GM19452 (cell line): ENCODE data around the gene LOXHD1.

Source experiments
- ATAC-seq: cut with Tn5 transposase; IDR thresholded peaks from one replicate; pipeline ENCODE4 v1.9.1; 2021; ENCODE audit not compliant: unreplicated experiment

Gene LOXHD1

GRCh38 chr18:46676182-46676835, 19.3 kb upstream of the LOXHD1 start:
- no peak for ATAC-seq

- no peak for ATAC-seq
Measured at GRCh38 chr18:46675112-46675511, 18.1 kb upstream of the LOXHD1 start.

GRCh38 chr18:46672062-46672970, 15.3 kb upstream of the LOXHD1 start:
- ATAC-seq: no peak

DNA sequence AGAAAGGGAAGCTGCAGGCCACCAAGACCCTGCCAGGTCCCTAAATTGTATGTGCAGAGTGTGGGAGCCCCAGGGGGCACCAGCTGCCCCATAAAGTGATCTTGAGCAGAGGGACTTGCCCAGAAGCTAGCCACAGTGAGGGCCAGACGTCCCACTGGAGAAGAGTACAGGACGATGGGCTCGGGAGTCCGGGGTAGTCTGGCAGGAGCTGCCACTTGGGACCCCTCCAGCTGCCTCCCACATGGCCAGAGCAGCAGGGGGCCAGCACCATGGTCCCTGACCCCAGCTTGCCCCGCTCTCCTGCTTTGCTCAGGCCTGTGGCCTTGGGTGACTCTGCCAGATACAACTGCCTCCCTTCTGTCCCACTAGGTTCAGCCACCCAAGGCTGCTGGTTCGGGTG, 11.7 kb upstream of the LOXHD1 start:
- no peak for ATAC-seq

- ATAC-seq: no peak
Measured at GRCh38 chr18:46668135-46668534, 11.1 kb upstream of the LOXHD1 start.

DNA sequence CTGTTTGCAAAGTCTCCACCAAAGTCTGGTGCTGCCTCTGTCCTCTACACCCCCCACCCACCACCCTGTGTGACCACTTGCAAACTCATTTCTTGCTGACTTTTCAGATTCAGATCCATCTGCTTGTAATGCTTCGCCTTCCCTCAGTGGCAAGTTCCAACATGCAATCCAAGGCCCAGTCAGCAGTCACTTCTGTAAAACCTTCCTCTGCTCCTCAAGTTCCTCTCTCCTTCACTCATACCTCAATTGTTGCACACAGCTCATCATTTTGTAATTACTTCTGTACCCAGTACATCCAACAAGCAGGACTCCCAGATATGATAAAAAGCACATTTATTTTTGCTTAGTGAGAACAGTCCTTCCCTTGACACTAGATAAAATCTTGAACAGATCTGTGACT, 6.5 kb upstream of the LOXHD1 start:
- ATAC-seq: no peak

GRCh38 chr18:46660957-46661749, 4.1 kb upstream of the LOXHD1 start:
- ATAC-seq: no peak

- no peak for ATAC-seq
Measured at GRCh38 chr18:46659484-46659883, 2.5 kb upstream of the LOXHD1 start.

DNA sequence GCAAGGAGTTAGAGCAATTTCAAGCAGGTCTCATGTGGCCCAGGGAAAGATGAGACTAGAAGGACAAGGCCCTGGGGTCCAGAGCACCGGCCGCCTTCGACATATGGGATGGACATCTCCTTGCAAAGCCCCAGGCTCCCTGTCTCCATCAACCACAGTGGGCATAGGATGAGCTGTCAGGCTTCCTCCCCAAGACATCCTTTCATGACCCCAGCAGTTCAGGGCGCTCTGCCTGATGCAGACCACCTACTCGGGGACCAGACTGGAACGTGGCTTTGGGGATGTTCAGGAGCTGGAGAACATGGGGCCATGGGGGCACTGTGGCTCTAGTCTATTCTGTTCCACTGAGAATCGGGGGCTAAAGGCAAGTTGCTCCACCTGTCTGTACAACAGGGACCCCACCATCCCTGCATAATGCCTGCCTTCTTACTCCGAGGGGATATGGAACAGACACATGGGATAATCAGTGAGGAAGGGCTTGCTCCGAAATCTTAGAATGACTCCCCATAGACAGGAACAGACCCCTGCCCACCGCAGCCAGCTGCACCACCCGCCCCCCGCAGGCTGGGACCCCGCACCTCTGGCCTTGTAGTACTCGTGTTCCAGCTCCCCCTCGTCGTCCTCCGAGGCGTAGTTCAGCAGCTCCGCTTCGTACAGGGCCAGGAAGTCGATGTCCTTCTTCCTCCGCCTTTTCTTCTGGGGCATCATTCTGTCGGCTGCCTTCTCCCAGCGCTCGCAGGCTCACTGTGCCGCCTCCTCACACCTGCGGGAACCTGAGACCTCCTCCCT, 500 bp downstream of the LOXHD1 start:
- no peak for ATAC-seq

DNA sequence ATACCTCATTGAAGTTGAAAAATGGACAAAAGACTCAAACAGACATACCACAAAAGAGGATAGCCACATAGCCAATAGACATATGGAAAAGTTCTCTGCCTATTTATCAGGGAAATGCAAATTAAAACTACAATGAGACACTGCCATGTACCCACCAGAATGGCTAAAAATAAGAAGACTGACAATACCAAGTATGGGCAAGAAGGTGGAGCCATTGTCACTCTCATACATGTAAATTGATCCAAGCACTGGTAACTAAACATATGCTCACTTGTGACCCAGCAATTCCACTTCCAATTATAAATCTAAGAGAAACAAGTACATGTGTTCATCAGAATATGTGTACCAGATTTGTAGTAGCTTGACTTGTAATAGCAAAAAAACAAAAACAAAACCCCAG, 4.6 kb downstream of the LOXHD1 start:
- ATAC-seq: no peak

- ATAC-seq: no peak
Measured at GRCh38 chr18:46650681-46651080, 6.3 kb downstream of the LOXHD1 start.

GRCh38 chr18:46649071-46649862, 7.8 kb downstream of the LOXHD1 start:
- ATAC-seq: no peak

DNA sequence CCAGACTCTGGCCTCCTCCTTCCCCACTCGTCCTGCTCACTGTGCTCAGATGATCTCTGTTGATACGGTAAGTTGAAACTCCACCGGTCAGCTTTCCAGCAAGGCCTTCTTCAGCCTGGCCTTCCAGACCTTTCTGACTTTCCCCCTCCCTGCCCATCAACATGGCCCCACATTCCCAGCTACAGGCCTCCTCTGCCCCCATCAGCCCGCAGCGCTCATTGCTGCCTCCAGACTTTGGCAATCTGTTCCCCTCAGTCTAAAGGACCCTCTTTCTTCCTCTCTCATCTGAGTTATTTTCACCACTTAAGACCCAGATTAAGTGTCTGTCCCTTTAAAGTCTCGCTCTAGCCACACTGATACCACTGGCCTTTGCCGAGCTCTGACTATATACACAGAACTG, 10.6 kb downstream of the LOXHD1 start:
- ATAC-seq: no peak

GRCh38 chr18:46642561-46642960, 14.5 kb downstream of the LOXHD1 start:
- ATAC-seq: no peak

GRCh38 chr18:46641917-46642316, 15.1 kb downstream of the LOXHD1 start:
- ATAC-seq: no peak

GRCh38 chr18:46639386-46639785, 17.6 kb downstream of the LOXHD1 start:
- ATAC-seq: no peak

DNA sequence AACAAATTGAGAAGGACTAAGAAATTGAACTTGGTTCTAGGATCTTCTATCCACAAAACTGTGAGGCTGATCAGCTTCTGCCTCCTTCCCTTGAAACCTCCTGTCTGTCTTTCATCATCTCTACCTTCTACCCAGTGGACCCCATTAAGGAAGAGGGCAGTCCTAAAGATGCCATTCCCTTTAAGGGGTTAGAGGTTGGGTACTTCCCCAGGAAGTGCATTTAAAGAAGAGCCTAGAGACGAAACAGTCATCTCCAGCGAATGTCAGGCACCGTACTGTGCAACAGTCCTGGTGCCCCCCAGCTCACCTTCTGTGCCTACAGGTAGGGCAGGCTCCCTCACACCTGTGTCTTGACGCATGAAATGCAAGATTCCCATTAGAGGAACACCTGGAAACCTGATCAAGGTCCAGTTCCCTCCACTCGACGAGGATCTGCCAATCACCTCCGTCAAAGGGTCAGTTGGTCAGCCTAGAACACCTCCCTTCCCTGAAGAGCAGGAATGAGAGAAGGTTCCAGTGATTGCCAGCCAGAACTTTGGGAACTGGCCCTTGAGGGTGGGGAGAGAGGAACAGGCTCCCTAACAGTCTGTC, 20.9 kb downstream of the LOXHD1 start:
- no peak for ATAC-seq

GRCh38 chr18:46632401-46633071, 24.5 kb downstream of the LOXHD1 start:
- ATAC-seq: no peak

DNA sequence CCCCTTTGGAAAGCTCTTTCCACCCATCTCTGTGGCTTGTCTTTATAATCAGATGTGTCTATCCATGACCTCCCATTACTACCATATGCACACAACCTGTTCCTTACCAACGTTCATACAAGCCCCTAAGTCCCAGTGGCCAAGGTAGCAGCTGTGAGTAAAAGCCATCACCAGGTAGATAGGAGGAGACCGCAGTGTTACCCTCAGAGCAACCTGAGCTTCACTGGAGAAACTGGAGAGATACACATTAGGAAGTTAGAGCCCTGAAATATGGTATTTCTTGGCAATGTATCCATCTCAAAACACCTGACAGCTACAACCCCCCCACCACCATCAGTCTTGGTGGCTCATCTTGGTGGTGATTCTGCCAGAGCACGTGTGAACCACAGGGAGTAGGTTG, 26.0 kb downstream of the LOXHD1 start:
- no peak for ATAC-seq
